ENCODE data around the gene PTPN9.
"Not testable (repeated sequence)": the region's sequence is repeated elsewhere in the genome, so short reads cannot be mapped to it uniquely, and the experiment has no call there.

PTPN9 gene

DNA sequence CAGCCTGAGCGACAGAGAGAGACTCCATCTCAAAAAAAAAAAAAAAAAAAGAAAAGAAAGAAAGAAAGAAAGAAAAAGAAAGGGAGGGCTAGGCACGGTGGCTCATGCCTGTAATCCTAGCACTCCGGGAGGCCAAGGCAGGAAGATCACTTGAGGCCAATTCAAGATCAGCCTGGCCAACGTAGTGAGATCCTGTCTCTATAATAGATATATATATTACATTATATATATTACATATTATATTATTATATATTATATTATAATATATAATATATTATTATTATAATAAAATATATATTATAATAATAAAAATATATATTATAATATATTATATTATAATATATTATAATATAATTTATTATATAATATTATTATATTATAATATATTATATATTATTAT, 48.9 kb downstream of the PTPN9 start:
- no peak for DNase-seq (ENCODE audit: low spot score)

- not testable (repeated sequence) for DNase-seq (ENCODE audit: low spot score)
Measured at GRCh38 chr15:75525756-75526155, 53.4 kb downstream of the PTPN9 start.

DNA sequence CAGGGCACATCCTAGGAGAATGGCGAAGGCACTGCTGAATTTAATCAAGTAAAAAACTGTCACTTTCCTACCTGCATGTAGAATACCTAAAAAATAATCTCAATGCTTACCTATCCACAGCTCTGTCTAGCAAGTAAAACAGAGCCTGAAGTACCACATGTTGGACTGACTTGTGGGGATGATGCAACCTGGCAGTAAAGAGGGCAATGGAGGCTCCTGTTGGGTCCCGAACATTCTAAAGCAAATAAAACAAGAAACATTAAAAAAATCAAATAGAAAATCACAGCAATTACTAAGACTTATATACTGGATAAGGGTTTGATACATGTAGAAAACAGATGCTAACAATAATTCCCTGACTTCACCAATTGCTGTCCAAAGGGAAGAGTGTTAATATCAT, 56.1 kb downstream of the PTPN9 start:
- DNase-seq (ENCODE audit: low spot score) = no peak

- DNase-seq (ENCODE audit: low spot score) = no peak
Measured at GRCh38 chr15:75517233-75517632, 61.9 kb downstream of the PTPN9 start.

DNA sequence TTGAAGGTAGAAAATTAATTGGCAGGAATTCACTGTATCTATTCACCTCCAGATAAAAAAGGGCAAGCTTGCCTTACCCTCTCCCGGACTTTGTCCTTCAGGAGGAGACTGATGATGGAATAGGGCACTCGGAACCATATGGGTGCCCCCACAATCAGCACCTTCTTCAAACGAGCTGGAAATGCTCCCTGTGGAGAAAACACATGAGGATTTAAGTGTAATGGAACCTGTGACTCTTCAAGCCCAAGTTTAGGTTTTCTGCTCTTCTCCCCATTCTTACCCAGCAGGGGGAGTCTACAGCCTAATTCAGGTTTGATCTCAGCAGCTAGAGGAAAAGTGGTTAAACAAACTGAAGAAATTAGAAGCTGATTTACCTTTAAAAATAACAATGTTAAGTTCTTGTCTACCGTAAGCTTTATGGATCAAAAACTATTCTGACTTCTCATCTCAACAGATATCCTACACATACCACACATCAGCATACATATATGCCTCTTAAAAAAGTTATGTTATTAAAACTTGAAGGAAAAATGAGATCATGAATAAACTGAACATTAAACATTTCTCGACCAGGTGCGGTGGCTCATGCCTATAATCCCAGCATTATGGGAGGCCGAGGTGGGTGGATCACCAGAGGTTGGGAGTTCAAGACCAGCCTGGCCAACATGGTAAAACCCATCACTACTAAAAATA, 70.1 kb downstream of the PTPN9 start:
- no peak for DNase-seq (ENCODE audit: low spot score)

GRCh38 chr15:75502360-75502759, 76.8 kb downstream of the PTPN9 start:
- no peak for DNase-seq (ENCODE audit: low spot score)

DNA sequence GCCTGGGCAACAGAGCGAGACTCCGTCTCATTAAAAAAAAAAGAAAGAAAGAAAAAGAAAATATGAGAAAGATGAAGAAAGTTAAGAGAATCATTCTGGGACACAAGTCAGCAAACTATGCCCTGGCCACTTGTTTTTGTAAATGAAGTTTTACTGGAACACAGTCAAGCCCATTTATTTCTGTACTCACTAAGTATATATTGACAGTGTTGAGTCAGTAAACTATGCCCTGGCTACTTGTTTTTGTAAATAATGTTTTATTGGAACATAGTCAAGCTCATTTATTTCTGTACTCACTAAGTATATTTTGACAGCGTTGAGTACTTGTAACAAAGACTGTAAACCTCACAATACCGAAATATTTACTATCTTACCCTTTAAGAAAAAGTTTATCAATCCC, 85.4 kb downstream of the PTPN9 start:
- DNase-seq (ENCODE audit: low spot score) = no peak

- DNase-seq (ENCODE audit: low spot score) = no peak
Measured at GRCh38 chr15:75483961-75484360, 95.2 kb downstream of the PTPN9 start.

DNA sequence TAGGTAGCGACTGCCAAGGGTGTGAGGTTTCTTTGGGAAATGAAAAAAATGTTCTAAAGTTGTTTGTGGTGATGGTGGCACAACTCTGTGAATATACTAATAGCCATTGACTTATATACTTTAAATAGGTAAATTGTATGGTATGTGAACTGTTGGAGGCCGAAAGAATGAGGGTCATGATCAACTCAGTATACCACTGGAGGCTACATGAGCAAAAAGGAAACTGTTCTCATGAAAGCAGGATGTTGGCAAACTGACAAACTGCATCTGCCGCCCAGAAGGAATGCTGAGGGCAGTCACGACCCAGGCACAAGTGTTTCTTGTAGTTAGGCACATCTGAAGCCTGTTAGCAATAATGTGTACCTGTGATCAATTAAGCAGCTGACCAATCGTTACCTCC, 95.6 kb downstream of the PTPN9 start:
- not testable (repeated sequence) for DNase-seq (ENCODE audit: low spot score)

DNA sequence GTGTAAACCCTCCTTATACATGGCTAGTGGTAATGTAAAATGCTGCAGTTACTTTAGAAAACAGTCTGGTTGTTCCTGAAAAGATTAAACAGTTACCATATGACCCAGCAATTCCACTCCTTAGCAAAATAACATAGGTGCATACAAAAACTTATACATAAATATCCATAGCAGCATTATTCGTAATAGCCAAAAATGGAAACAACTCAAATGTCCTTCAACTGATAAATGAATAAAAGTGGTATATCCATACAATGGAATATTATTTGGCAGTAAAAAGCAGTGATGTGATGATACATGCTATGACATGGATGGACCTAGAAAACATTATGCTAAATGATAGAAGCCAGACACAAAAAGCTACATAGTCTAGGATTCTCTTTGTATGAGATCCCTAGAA, 96.0 kb downstream of the PTPN9 start:
- DNase-seq (ENCODE audit: low spot score) = no peak

DNA sequence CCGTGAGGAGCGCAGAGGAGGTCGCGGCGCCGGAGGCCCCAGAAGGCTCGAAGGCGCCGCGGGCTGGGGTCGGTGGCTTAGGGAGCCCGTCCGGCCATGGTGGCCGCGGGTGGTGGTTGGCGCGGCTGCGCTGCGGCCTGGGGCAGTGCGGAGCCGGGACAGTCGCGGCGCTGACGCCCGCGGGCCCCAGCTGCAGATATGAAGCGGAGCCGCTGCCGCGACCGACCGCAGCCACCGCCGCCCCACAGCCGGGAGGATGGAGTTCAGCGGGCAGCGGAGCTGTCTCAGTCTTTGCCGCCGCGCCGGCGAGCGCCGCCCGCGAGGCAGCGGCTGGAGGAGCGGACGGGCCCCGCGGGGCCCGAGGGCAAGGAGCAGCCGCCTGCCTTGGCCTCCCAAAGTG, 98.7 kb downstream of the PTPN9 start:
- DNase-seq (ENCODE audit: low spot score) = not testable (repeated sequence)

DNA sequence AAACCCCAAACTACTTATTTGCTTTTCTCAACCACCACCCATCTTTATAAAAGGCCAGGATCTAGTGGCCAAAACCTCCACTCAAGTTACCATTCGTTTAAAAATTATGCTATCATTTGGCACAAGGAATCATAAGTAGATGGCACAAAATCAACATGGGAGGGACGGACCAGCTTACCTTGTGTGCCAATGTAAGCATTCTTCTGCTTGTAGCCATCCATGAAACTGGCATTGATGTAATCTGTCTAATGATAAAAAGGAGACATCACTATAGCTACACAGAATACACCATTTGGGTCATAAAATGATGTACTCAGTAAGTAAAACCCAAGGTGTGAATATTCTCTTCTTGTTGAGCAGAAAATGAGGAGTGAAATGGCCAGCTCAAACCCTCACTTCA, 99.4 kb downstream of the PTPN9 start:
- DNase-seq (ENCODE audit: low spot score) = no peak

- not testable (repeated sequence) for DNase-seq (ENCODE audit: low spot score)
Measured at GRCh38 chr15:75477094-75477493, 102.0 kb downstream of the PTPN9 start.

- peak; percentile 18 for DNase-seq (ENCODE audit: low spot score)
Measured at GRCh38 chr15:75468913-75469598, 110.1 kb downstream of the PTPN9 start.

GRCh38 chr15:75460646-75461045, 118.5 kb downstream of the PTPN9 start:
- DNase-seq (ENCODE audit: low spot score) = no peak

- DNase-seq (ENCODE audit: low spot score) = no peak
Measured at GRCh38 chr15:75459581-75459980, 119.5 kb downstream of the PTPN9 start.

GRCh38 chr15:75456710-75457109, 122.4 kb downstream of the PTPN9 start:
- DNase-seq (ENCODE audit: low spot score) = no peak

GRCh38 chr15:75455982-75456531, 123.1 kb downstream of the PTPN9 start:
- no peak for DNase-seq (ENCODE audit: low spot score)

DNA sequence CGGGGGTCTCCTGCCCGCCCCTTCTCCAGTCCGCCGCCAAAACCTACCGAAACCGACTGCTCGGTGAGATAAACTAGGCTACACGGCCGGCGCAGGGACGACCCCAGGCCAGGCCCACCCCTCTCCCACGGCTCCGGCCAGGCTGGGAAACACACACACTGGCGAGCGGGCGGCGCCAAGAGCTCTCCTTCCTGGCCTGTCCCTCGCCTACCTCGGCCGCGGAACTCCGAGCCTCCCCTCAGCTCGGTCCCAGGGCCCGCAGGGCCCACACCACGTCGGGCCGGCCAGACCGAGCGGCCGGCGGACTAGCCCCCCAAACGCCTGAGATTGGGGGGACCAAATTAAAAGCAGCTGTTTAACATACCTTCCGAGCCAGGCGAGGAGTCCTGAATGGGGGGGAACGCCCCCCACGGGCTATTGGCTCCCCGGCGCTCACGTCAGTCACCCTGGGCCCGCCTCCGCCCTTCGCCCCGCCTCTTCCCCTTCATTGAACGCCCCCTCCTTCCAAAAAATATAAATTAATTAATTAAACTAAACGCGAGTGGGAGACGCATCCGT, 123.6 kb downstream of the PTPN9 start:
- DNase-seq (ENCODE audit: low spot score) = peak; percentile 43

DNA sequence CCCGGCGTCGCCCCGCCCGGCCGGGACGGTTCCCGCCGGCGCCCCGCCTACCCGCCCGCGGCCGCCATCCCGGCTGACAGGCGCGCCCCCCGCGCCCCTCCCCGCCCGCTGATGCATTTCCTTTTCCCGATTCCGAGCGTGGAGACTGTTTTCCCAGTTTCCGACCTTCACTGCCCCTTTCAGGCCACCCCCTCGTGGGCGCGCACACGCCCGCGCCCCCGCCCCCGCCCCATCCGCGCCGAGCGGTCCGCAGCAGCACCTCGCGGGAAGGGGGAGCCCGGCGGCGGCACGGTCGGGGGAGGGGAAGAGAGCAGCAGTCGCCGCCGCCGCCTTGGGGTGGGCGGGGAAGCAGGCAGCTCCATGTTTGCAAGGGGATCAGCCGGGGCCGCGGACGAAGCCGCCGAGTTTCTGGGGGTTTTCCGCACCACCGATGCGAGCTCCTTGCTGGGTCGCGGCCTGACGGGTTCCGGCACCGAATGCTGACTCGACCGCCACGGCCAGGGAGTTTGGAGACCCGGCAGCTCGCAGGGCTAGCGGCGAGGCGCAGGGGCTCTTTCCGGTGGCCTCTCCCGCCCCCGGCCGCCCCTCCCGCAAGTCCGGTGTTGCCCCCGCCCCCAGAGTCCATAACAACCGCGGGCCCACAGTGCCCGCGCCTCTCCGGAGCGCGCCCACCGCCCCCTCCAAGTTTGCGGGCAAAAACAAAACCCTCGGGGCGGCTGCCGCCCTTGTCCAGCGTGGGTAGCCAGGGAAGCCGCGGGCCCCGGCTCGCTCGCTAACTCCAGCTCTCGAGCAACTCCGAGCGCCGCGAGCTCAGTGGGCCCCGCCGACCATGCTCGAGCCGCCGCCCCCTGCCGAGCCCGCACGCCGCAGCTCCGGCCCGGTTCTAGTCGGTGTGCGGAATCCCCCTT, 124.4 kb downstream of the PTPN9 start:
- no peak for DNase-seq (ENCODE audit: low spot score)

DNA sequence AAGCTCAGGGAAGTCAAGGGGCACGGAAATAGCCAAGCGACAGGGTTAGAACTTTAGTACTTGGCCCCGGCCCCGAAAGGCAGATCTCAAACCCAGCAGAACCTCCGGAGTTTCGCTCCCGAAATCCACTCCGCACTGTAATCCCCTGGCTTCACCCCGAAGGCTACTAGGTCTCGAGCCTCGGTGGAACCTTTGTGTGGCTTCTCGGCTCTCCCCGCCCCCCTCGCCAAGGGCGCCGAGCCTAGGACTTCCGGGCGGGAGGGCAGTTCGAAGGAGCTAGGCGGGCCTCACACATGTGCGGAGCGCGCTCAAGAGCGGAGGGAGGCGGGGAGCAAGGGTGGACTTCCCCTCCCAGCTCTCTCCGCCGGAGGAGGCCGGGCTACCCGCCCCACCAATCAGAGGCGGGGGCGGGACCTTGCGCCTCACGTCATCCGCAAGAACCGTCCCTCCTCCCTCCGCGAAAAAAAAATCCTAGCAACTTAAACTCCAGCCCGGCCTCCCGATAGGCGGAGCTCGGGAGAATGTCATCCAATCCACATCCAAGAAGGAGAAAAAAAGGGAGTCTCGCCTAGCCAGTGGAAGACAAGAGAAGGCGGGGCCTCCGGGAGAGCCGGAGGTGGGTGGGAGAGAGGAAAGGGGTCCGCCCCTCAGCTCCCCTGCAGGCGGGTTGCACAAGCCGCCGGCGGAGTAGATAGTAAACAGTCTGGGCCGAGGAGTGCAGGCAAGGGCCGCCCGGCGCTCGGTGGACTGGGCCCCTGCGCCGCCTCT, 125.2 kb downstream of the PTPN9 start:
- peak; percentile 91 for DNase-seq (ENCODE audit: low spot score)
